Measurements from ENCODE around the gene RIT1. TPM values are rescaled to one million over a fixed set of nuclear protein-coding genes. Genes with fewer than 3 reads are reported as not detected.

RIT1 gene
- total and polyA plus RNA-seq, 2 of the 8 experiments (the other 6 are each of a cell fraction or from before 2014, with no cell fraction given): 25.3 to 26.8 TPM

DNA sequence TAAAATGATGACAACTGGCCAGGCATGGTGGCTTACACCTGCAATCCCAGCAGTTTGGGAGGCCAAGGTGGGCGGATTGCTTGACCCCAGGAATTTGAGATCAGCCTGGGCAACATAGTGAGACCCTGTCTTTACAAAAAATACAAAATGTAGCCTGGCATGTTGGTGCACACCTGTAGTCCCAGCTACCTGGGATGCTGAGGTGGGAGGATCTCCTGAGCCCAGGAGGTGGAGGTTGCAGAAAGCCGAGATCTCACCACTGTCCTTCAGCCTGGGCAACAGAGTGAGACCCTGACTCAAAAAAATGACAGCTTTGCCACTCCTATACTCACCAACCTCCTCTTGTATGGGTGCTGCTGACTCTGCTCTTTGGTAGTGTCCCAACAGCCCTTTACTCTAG, 33.2 kb downstream of the RIT1 start:
- Histone ChIP-seq H3K4me1 (replicated peaks in 1 of 4; ENCODE audit: control insufficient read depth in 3 of 4, insufficient read depth in 4 of 4, low read length in 3 of 4) (no peaks in the 10 kb centered on the region), H3K14ac (ENCODE audit: insufficient read length) (no peak overlapping the region), H3K9me3 (ENCODE audit: insufficient read depth in 2 of 2, low read depth in 1 of 2, low read length in 1 of 2) (no peaks in the 10 kb centered on the region), H4K5ac (ENCODE audit: insufficient read length, low read depth, low read length) (no peak overlapping the region), H2BK15ac (ENCODE audit: low read length) (no peak overlapping the region), H3K27me3 (replicated peaks in 1 of 4; ENCODE audit: control insufficient read depth in 3 of 4, extremely low read depth in 1 of 4, insufficient read depth in 3 of 4, low read length in 3 of 4) (no peaks in the 10 kb centered on the region), H4K8ac (ENCODE audit: extremely low read depth, insufficient read depth, low read length) (no peak overlapping the region), H2AFZ (ENCODE audit: low read length) (no peak overlapping the region), H3K4me2 (ENCODE audit: insufficient read depth in 1 of 2, low read depth in 2 of 2, low read length in 2 of 2) (no peak overlapping the region), H3K23me2 (ENCODE audit: low read depth, low read length) (no peaks in the 10 kb centered on the region), H3K56ac (replicated peaks; ENCODE audit: insufficient read length, low read depth, low read length) (no peak overlapping the region), H3K79me1 (ENCODE audit: low read depth, low read length) (no peaks in the 10 kb centered on the region), H3K23ac (ENCODE audit: insufficient read length) (no peak overlapping the region), H2BK12ac (ENCODE audit: low read depth, low read length) (0 out of 2 replicates have a peak overlapping the region, but pooled peaks have one; percentile 5), H2BK20ac (ENCODE audit: low read length) (no peak overlapping the region), H2BK120ac (replicated peaks; ENCODE audit: low read depth, low read length) (no peak overlapping the region), H3K79me2 (ENCODE audit: control insufficient read depth in 1 of 2, insufficient read depth in 2 of 2, low read length in 2 of 2) (no peaks in the 10 kb centered on the region), H3K4ac (replicated peaks; ENCODE audit: insufficient read length, low read depth, low read length) (no peak overlapping the region), H3K4me3 (ENCODE audit: extremely low read depth in 1 of 4, insufficient read depth in 2 of 4, low read depth in 3 of 4, low read length in 4 of 4) (no peak overlapping the region), H2BK5ac (ENCODE audit: low read depth, low read length) (no peak overlapping the region), H3K36me3 (ENCODE audit: control insufficient read depth in 2 of 4, insufficient read depth in 4 of 4, low read length in 3 of 4) (no peaks in the 10 kb centered on the region), H3K18ac (ENCODE audit: extremely low read depth, low read length) (no peak overlapping the region), H4K20me1 (replicated peaks in 1 of 2; ENCODE audit: control insufficient read depth in 1 of 2, insufficient read depth in 2 of 2, low read length in 2 of 2) (no peaks in the 10 kb centered on the region), H2AK5ac (ENCODE audit: low read depth, low read length) (no peak overlapping the region), H3K9ac (replicated peaks in 1 of 4; ENCODE audit: extremely low read depth in 1 of 4, low read depth in 3 of 4, low read length in 3 of 4) (no peak overlapping the region), H4K91ac (replicated peaks; ENCODE audit: insufficient read length, low read length) (no peak overlapping the region), H3K27ac (ENCODE audit: low read depth, low read length) (no peak overlapping the region)
- ChIA-PET CTCF (ENCODE audit: partially characterized antibody) (interaction anchor here (0.5 to 1.1 kb wide), 3 partner anchors 12 to 66 kb away, joined by 3 to 5 read pairs (median 3); no protein-coding TSS in a partner anchor), POLR2A (ENCODE audit: partially characterized antibody) (interaction anchor here (1.1 to 1.5 kb wide), 3 partner anchors 14 to 34 kb away, joined by 3 read pairs; no protein-coding TSS in a partner anchor)
- FAIRE-seq: no peak
- TF ChIP-seq HDAC2 (IDR thresholded peaks at IDR 0.05; ENCODE audit: borderline replicate concordance in 1 of 2, low read depth in 2 of 2, low read length in 2 of 2) (no peak), SUZ12 (IDR thresholded peaks at IDR 0.05; ENCODE audit: low read length) (no peak), SIRT6 (IDR thresholded peaks at IDR 0.05; ENCODE audit: low read length) (no peak)
- no peak for DNase-seq (ENCODE audit: low read depth in 1 of 2, low spot score in 2 of 2)
- WGBS, 2 experiments (ENCODE audit: extremely low coverage in 1 of 2, insufficient coverage in 1 of 2, insufficient read length in 1 of 2, insufficient replicate concordance in 2 of 2, low coverage in 1 of 2, low lambda C conversion rate in 2 of 2, missing lambda C conversion rate in 1 of 2): 95% methylated on average over 2 of the region's 2 CpGs; no CpG with 5 or more reads in 1 of the 2 experiments
